K562 (cell line): Measurements from ENCODE around the gene HAPSTR1. TPM values are rescaled to one million over a fixed set of nuclear protein-coding genes. Genes with fewer than 3 reads are reported as not detected.

Source experiments
- HCFC1 ChIP-seq: IDR thresholded peaks from 2 replicates; pipeline ENCODE4 v1.6.1; 2012; ENCODE audit warnings: low read depth, low read length, improper control_type of control experiment
- HDAC3 ChIP-seq: fragments of 450-650 bp; IDR thresholded peaks from 2 replicates; pipeline ENCODE4 v1.6.1; 2018; ENCODE audit warnings: borderline replicate concordance, mild to moderate bottlenecking, moderate library complexity; ENCODE audit not compliant: partially characterized antibody
- KAT8 ChIP-seq: fragments of 450-650 bp; IDR thresholded peaks from 2 replicates; pipeline ENCODE4 v1.6.1; 2016; ENCODE audit warnings: low read depth, mild to moderate bottlenecking
- MBD2 ChIP-seq: sonication (generic); IDR thresholded peaks from 2 replicates; pipeline ENCODE4 v1.6.1; 2016; ENCODE audit warnings: low read depth, borderline replicate concordance
- MEIS2 ChIP-seq: fragments of 450-650 bp; IDR thresholded peaks from 2 replicates; pipeline ENCODE4 v1.6.1; 2014; ENCODE audit warnings: mild to moderate bottlenecking; ENCODE audit not compliant: partially characterized antibody
- NFE2 ChIP-seq: IDR thresholded peaks from 2 replicates; pipeline ENCODE4 v1.6.1; 2014; ENCODE audit warnings: antibody characterized with exemption, low read depth
- NRF1 ChIP-seq, 2 experiments: fragments of 450-650 bp; IDR thresholded peaks in 1 of 2; conservative IDR thresholded peaks in 1 of 2; 2 replicates each; pipeline ENCODE4 v1.6.1; 2014; ENCODE audit warnings: mild to moderate bottlenecking in 2 of 2
- PHF8 ChIP-seq: fragments of 200-600 bp; sonication (generic); IDR thresholded peaks from 2 replicates; pipeline ENCODE4 v1.6.1; 2012; ENCODE audit warnings: mixed run types, mild to moderate bottlenecking, inconsistent platforms, low read length, moderate library complexity, borderline replicate concordance
- PTRF ChIP-seq: fragments of 450-650 bp; IDR thresholded peaks from 2 replicates; pipeline ENCODE4 v1.6.1; 2016; ENCODE audit warnings: mild to moderate bottlenecking, missing genetic modification characterization, missing compliant biosample characterization
- RBBP5 ChIP-seq: fragments of 200-600 bp; sonication (generic); IDR thresholded peaks from 2 replicates; pipeline ENCODE4 v1.6.1; 2012; ENCODE audit warnings: borderline replicate concordance, mild to moderate bottlenecking, low read length, control low read depth, inconsistent platforms; ENCODE audit not compliant: insufficient read depth, poor library complexity, severe bottlenecking
- SRSF1 ChIP-seq: fragments of 200-400 bp; formaldehyde crosslinking; IDR thresholded peaks from 2 replicates; pipeline ENCODE4 v1.6.1; 2017; ENCODE audit warnings: mild to moderate bottlenecking, low read depth, low read length, moderate library complexity
- STAG1 ChIP-seq: sonication (generic); formaldehyde crosslinking; IDR thresholded peaks from 2 replicates; pipeline ENCODE4 v1.5.0; 2020; ENCODE audit warnings: missing genetic modification reagents, borderline replicate concordance
- TCF7L2 ChIP-seq: fragments of 150-350 bp; IDR thresholded peaks from 2 replicates; pipeline ENCODE4 v1.6.1; 2016; ENCODE audit warnings: low read depth, mild to moderate bottlenecking, low read length, moderate library complexity
- TRIM28 ChIP-seq: fragments of 450-650 bp; IDR thresholded peaks from 2 replicates; pipeline ENCODE4 v1.6.1; 2017
- ZBTB1 ChIP-seq: sonication (generic); formaldehyde crosslinking; IDR thresholded peaks from 2 replicates; pipeline ENCODE4 v1.8.1; 2023; ENCODE audit warnings: missing genetic modification reagents, low read depth, mild to moderate bottlenecking, borderline replicate concordance
- ZNF444 ChIP-seq: fragments of 250-450 bp; sonication (Bioruptor Pico); IDR thresholded peaks from 2 replicates; pipeline ENCODE4 v1.4.0; 2020; ENCODE audit warnings: mild to moderate bottlenecking, moderate library complexity
- polyA plus RNA-seq, 8 experiments: library from polyadenylated mRNA; depleted of rRNA in 4 of 8; stranded (reverse) in 5 of 8; unstranded in 3 of 8; fragments of >200 nt; fragmentation: Nextera tagmentation in 2 of 8; fragmentation: Illumina TruSeq in 1 of 8; extraction: Ambion mirVana in 2 of 8; extraction: Trizol in 1 of 8; gene quantifications; 2 replicates each; pipeline versions ENCODE4 v1.2.1 to v1.2.3, GENCODE V29; 2011 to 2014; ENCODE audit warnings: inconsistent platforms in 1 of 8, missing spikeins in 1 of 8
- total RNA-seq, 7 experiments: library from RNA; depleted of rRNA in 6 of 7; stranded (reverse); fragments of >200 nt in 6 of 7; fragmentation: Illumina TruSeq in 2 of 7; extraction: Trizol in 2 of 7; gene quantifications; 2 replicates each; pipeline versions ENCODE4 v1.2.1 to v1.2.3, GENCODE V29; 2011 to 2021; ENCODE audit warnings: low replicate concordance in 1 of 7
- TF ChIP-seq, protein P1 (sequence below): sonication (generic); formaldehyde crosslinking; IDR thresholded peaks from 2 replicates; pipeline ENCODE4 v1.8.0; 2022; ENCODE audit warnings: mild to moderate bottlenecking, missing genetic modification reagents
- TF ChIP-seq, protein P2 (sequence below), 2 experiments: fragments of 450-650 bp in 1 of 2; sonication (generic) in 1 of 2; formaldehyde crosslinking in 1 of 2; IDR thresholded peaks in 1 of 2; conservative IDR thresholded peaks in 1 of 2; 2 replicates each; pipeline versions ENCODE4 v1.6.1 to v1.8.1; 2016 to 2023; ENCODE audit warnings: mild to moderate bottlenecking in 2 of 2, moderate library complexity in 2 of 2, inconsistent platforms in 1 of 2, missing genetic modification reagents in 1 of 2
- TF ChIP-seq, protein P3 (sequence below), 3 experiments: IDR thresholded peaks in 2 of 3; conservative IDR thresholded peaks in 1 of 3; 2 replicates each; pipeline ENCODE4 v1.5.1; 2011 to 2012; ENCODE audit warnings: low read length in 3 of 3, mild to moderate bottlenecking in 3 of 3, control low read depth in 2 of 3, improper control_type of control experiment in 1 of 3, inconsistent platforms in 1 of 3, low read depth in 1 of 3, mixed read lengths in 1 of 3, moderate library complexity in 1 of 3; ENCODE audit not compliant: insufficient read depth in 2 of 3
- TF ChIP-seq, protein P4 (sequence below): sonication (generic); formaldehyde crosslinking; IDR thresholded peaks from 2 replicates; pipeline ENCODE4 v1.8.1; 2023; ENCODE audit warnings: mild to moderate bottlenecking, missing genetic modification reagents

Gene HAPSTR1
- total and polyA plus RNA-seq, 9 of the 15 experiments (the other 6 are each of a cell fraction or from before 2014, with no cell fraction given): 10.8 to 67.9 (median 36.5) TPM

DNA sequence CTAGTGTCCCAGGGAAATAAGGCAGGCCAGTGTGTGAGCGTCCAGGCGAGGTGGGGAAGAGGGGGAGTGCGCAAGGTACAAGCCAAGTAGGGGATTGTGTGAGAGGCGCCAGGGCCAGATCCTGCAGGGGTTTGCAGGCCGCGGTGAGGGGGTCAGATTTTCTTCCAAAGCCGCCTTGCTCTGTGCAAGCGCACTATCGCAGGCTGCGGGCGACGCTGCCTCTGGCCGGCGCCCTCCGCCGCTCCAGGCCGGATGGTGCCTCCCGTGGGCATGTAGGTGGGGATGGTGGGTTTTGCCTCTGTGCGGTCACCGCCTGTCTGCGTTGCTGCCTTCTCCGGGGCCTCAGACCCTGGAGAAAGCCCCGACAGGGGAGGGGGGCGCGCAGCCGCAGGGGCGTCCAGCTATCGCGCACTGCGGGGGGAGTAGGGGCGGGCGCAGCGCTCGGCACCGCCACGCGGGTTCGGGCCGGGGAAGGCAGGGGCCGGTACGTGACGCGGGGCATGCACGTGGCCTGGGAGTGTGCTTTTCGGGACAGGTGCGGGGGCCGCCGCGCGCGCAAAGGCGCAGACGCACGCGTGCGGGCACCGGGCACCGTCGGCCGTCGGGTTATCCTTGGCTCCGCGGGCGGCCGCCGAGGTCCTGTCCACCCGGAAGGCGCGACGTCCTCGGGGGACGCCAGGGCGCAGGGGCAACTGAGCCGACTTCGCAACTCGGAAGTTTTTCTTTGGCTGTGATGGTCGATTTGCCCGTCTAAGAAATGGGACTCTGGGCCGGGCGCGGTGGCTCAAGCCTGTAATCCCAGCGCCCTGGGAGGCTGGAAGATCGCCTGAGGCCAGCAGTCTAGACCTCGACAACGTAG lies 1.1 kb upstream of the HAPSTR1 start (continued):
- TF ChIP-seq, protein P1, sequence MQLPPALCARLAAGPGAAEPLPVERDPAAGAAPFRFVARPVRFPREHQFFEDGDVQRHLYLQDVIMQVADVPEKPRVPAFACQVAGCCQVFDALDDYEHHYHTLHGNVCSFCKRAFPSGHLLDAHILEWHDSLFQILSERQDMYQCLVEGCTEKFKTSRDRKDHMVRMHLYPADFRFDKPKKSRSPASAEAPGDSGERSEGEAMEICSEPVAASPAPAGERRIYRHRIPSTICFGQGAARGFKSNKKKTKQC (CRISPR knock-in tag): 0 out of 2 replicates have a peak, but pooled peaks have one; percentile 61
- TF ChIP-seq ZNF444 (CRISPR knock-in tag) (no peak), TCF7L2 (no peak), MBD2 (no peak), TRIM28 (no peak), KAT8 (no peak), MEIS2 (no peak), HCFC1 (no peak), NRF1 (conservative IDR thresholded peaks at IDR 0.05 in 1 of 2, IDR thresholded peaks at IDR 0.05 in 1 of 2) (peak; percentile 72 to 76), SRSF1 (no peak), HDAC3 (no peak), PHF8 (peak; percentile 36; the same call in 1 of the 2 replicates), NFE2 (no peak), PTRF (tag) (no peak), ZBTB1 (CRISPR knock-in tag) (no peak; the same call in 1 of the 2 replicates), RBBP5 (peak; percentile 44), STAG1 (CRISPR knock-in tag) (0 out of 2 replicates have a peak, but pooled peaks have one; percentile 17)
- TF ChIP-seq, protein P2, sequence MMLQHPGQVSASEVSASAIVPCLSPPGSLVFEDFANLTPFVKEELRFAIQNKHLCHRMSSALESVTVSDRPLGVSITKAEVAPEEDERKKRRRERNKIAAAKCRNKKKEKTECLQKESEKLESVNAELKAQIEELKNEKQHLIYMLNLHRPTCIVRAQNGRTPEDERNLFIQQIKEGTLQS (IDR thresholded peaks at IDR 0.05): no peak
- TF ChIP-seq, protein P2 (CRISPR knock-in tag; conservative IDR thresholded peaks at IDR 0.05): no peak
- TF ChIP-seq, protein P3, sequence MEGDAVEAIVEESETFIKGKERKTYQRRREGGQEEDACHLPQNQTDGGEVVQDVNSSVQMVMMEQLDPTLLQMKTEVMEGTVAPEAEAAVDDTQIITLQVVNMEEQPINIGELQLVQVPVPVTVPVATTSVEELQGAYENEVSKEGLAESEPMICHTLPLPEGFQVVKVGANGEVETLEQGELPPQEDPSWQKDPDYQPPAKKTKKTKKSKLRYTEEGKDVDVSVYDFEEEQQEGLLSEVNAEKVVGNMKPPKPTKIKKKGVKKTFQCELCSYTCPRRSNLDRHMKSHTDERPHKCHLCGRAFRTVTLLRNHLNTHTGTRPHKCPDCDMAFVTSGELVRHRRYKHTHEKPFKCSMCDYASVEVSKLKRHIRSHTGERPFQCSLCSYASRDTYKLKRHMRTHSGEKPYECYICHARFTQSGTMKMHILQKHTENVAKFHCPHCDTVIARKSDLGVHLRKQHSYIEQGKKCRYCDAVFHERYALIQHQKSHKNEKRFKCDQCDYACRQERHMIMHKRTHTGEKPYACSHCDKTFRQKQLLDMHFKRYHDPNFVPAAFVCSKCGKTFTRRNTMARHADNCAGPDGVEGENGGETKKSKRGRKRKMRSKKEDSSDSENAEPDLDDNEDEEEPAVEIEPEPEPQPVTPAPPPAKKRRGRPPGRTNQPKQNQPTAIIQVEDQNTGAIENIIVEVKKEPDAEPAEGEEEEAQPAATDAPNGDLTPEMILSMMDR (IDR thresholded peaks at IDR 0.05 in 2 of 3, conservative IDR thresholded peaks at IDR 0.05 in 1 of 3; ENCODE audit: insufficient read depth in 2 of 3, low read depth in 1 of 3, low read length in 3 of 3): no peak
- TF ChIP-seq, protein P4, sequence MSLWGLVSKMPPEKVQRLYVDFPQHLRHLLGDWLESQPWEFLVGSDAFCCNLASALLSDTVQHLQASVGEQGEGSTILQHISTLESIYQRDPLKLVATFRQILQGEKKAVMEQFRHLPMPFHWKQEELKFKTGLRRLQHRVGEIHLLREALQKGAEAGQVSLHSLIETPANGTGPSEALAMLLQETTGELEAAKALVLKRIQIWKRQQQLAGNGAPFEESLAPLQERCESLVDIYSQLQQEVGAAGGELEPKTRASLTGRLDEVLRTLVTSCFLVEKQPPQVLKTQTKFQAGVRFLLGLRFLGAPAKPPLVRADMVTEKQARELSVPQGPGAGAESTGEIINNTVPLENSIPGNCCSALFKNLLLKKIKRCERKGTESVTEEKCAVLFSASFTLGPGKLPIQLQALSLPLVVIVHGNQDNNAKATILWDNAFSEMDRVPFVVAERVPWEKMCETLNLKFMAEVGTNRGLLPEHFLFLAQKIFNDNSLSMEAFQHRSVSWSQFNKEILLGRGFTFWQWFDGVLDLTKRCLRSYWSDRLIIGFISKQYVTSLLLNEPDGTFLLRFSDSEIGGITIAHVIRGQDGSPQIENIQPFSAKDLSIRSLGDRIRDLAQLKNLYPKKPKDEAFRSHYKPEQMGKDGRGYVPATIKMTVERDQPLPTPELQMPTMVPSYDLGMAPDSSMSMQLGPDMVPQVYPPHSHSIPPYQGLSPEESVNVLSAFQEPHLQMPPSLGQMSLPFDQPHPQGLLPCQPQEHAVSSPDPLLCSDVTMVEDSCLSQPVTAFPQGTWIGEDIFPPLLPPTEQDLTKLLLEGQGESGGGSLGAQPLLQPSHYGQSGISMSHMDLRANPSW (CRISPR knock-in tag): 0 out of 2 replicates have a peak, but pooled peaks have one; percentile 37
